Kasumi-1 (cell line): ENCODE data around the gene SPTAN1.
A peak's percentile ranks its signal among the peaks of the same experiment; 100 is the strongest.
"Not testable (repeated sequence)": the region's sequence is repeated elsewhere in the genome, so short reads cannot be mapped to it uniquely, and the experiment has no call there.

ENCODE experiments used
- DNase-seq, 2 experiments: peaks; one replicate each; lab custom pipeline; 2025; lab: John Stamatoyannopoulos, UW

SPTAN1 gene

GRCh38 chr9:128552153-128552743 lies at the start of gene SPTAN1:
TSS of gene SPTAN1 (plus strand) at chr9:128552587. CDS start at chr9:128566741, 14,154 bp downstream.
- DNase-seq = peak; percentile 86 to 89

GRCh38 chr9:128503415-128503825 lies 49.0 kb upstream of the SPTAN1 start:
- not testable (repeated sequence) for DNase-seq

DNA sequence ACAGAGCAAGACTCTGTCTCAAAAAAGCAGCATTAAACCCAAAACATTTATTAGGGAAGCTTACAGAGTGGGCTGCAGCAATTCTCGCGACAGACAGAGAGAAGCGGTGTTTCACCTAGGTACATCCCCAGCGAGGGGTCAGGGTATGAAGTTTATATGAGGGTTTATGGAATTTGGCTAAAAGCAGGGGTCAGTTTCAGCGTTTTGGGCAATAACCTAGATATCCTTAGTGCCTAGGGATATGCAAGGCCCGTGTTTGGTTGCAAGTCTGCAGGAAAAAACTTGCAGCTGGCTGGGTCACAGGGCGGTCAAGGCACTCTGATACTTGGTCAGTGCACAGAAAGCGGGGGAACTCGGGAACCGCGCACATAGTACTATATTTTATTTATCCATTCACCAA lies 48.5 kb upstream of the SPTAN1 start:
- no peak for DNase-seq

DNA sequence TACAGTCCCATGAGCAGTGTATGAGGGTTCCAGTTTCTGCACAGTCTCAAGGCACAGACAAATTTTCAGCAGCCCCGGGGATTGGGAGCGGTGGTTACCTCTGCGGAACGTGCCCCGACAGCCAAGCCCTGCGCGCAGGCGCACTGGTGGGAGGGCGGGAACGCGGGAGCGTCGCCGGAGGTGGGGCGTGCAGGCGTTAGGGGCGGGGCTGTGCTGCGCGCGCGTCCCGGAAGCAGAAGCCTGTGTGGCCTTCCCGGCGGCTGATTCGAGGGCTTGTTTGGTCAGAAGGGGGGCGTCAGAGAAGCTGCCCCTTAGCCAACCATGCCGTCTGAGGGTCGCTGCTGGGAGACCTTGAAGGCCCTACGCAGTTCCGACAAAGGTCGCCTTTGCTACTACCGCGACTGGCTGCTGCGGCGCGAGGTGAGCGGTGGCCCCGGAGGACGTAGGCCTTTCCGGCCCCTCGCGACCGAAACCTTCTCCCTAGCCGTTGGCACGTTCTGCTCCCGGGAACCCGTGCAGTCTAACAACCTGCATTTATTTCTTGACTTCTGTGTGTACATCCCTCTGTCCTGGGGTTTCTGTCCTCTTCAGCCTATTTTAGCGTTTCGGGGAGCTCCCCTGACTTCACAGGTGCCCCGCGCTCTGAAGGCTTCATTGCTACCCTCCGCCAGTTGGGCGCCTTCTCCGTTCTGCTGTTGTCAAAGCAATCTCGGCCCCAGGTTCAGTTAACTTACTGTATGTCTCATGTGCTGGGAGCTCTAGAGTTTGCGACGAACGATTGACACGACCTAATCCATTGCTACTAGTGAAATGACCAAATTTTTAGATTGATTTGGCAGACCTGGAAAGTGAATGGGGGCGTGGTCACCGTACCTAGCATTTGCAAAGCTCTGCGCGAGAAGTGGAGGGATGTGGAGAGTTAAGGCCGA lies 47.6 kb upstream of the SPTAN1 start, which contains the start of gene GLE1:
Gene GLE1, plus strand, starts transcription at position 235 of the 929 bp plus-strand sequence. Its CDS starts 87 bp downstream, at position 322.
- peak; percentile 83 to 89 for DNase-seq

GRCh38 chr9:128505414-128505765 lies 47.0 kb upstream of the SPTAN1 start:
- DNase-seq = no peak

DNA sequence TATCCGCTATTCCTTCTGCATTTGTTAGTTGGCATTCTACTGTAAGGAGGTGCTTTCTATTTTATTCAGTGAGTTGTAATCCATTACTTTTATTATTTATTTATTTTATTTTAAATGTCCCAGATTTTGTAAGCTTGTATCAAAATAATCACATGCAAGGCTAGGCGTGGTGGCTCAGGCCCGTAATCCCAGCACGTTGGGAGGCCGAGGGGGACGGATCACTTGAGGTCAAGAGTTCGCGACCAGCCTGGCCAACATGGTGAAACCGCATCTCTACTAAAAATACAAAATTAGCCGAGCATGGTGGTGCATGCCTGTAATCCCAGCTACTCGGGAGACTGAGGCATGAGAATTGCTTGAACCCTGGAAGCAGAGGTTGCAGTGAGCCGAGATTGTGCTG lies 46.5 kb upstream of the SPTAN1 start:
- not testable (repeated sequence) for DNase-seq

- no peak for DNase-seq
Measured at GRCh38 chr9:128512820-128513219, 39.6 kb upstream of the SPTAN1 start.

GRCh38 chr9:128521956-128522355 lies 30.4 kb upstream of the SPTAN1 start:
- DNase-seq = no peak

DNA sequence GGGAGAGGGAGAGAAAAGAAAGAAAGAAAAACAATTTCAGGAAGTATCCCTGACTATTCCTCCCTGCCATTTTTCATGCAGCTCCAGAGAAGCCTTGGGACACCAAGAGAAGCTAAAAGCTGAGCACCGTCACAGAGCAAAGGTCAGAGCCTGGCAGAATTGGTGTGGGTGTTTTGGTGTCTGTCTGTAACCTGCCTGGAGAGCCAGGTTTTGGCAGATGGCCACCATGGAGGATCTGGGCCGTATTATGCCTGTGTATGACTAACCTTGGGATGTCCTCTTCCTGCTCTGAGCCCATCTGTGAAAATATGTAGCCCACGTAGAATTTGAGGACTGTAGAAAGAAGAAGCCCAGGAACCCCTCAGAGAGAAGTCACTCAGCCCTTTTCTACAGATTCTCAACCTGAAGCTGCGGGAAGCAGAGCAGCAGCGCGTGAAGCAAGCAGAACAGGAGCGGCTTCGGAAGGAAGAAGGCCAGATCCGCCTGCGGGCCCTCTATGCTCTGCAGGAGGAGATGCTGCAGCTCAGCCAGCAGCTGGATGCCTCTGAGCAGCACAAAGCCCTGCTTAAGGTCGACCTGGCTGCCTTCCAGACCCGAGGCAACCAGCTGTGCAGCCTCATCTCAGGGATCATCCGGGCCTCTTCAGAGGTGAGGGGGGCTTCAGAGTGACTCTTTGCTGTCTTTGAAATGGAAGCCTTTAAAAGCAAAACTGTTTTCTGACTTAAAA lies 29.0 kb upstream of the SPTAN1 start:
- peak; percentile 29 to 53 for DNase-seq

DNA sequence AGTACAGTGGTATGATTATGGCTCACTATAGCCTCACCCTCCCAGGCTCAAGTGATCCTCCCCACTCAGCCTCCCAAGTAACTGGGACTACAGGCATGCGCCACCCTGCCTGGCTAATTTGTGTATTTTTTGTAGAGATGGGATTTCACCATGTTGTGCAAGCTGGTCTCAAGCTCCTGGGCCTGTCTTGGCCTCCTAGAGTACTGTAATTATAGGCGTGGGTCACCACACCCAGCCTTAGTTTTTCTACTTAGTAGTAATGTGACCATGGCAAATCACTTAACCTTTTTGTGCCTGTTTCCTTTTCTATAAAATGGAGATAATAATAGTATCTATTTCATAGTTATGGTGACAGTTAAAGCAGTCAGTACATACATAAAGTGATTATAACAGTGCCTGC lies 25.7 kb upstream of the SPTAN1 start:
- DNase-seq = no peak

DNA sequence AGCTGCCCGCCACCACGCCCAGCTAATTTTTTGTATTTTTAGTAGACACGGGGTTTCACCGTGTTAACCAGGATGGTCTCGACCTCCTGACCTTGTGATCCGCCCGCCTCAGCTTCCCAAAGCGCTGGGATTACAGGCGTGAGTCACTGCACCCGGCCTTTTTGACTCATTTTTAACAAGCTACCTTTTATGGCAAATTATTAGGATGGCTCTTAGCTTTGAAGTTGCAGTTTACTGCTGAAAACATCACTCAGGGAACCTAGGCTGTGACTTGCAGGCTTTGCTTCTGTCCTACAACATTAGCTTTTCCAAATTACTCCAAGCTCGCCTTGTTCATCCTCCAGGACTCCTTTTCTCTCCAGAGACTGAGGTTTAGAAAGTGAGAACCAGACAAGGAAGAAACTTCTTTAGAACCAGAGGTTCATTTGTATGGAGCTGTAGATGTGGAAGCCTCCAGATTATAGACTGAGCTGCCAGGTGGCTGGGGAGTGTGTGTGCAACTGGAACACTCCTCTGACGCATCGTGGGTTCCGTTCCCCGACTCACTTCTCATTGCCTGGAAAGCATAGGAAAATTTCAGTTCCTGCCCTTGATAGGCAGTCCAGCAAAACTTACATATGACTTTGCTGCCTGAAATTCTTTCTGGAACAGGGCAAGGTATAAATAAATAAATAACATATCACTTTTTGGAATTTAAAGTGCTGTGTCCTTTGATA lies 23.8 kb upstream of the SPTAN1 start:
- DNase-seq = no peak

GRCh38 chr9:128529191-128529590 lies 23.2 kb upstream of the SPTAN1 start:
- no peak for DNase-seq

GRCh38 chr9:128532581-128532980 lies 19.8 kb upstream of the SPTAN1 start:
- no peak for DNase-seq

DNA sequence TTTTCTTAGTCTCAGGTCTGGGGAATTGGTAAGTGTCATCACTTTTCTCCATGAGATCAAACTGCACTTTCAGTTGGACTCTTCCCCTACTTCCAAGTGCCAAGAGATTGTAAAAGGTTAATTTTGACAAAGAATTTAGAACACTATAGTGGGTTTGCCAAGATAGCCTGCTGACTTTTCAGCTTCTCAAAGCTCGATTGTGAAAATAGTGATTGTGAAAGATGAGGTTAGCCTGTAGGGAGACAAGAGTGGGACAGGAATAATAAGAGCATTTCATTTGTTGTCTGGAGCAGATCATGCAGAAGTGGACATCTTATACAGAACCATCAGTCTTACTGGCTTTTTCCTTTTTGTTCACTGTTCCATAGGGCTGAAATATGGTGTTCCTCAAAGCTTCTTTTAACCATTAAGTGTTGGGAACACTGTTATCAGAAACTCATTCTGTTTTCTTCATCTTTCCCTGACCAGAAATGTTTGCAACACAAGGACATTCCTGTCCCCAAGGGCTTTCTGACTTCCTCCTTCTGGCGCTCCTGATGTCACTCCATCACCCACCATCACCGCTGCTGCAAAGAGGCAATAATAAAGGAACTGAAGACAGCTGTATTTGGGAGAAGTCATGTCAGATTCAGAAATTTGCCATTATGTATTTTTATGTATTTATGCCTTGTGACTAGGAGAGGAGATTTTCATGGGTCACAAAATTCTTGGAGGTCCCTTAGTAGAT lies 11.6 kb upstream of the SPTAN1 start:
- peak; percentile 28 to 39 for DNase-seq

DNA sequence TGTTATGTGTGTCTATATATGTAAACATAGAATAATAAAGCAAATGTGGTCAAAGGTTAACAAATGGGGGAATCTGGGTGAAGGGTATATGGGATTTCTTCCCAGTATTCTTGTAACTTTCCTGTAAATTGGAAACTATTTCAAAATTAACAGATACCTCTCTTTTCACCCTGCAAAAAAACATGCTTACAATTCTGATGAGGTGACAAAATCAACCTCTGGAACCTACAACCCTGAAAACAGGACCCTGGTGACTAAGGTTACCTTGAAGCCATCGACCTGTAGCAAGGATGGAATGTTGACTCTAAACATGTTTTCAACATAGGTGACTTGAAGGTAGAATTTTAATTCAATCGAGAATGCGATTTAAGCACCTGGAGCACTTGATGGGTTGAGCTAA lies 5.9 kb upstream of the SPTAN1 start:
- DNase-seq = no peak

GRCh38 chr9:128548876-128549275 lies 3.5 kb upstream of the SPTAN1 start:
- no peak for DNase-seq

GRCh38 chr9:128550226-128550625 lies 2.2 kb upstream of the SPTAN1 start:
- DNase-seq = no peak

DNA sequence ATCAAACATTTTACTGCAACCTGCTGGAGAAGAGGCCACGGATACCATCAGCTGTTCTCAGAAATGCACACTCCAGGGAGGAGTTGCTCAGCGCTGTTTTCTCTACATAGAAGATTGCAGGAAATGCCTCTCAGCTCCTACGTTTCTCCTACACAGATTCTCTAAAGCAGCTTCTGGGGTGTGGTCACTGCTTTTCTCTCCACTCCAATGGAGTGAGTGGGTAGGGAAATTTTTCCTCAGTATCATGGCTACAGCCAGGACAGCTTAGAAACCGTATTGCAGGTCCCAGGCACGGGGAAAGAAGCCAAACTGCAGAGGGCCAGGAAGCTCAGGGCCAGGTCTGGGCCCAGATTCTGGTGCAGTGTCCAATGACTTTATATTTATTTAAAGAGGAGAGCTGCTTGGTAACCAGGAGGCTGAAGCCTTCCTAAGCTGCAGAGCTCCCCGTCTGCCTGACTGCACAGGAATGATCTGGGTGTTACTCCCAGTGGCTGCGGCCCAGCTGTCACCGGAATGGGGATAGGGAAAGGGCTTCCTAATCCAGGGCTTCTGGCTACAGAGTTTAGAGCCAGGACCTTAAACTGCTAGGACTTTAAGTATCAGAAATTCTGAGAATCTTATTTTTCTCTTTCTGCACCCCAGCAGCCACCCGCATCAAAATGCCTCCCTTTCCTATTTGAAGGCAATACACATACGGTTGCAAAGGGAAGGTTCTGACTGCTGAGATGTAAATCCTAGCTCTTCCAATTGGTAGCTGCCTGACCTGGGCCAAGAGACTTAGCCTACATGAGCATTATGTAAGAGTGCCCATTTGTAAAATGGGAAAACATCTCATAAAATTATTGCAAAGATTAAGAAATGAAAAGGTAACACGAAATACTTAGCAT lies 1.4 kb upstream of the SPTAN1 start:
- no peak for DNase-seq

DNA sequence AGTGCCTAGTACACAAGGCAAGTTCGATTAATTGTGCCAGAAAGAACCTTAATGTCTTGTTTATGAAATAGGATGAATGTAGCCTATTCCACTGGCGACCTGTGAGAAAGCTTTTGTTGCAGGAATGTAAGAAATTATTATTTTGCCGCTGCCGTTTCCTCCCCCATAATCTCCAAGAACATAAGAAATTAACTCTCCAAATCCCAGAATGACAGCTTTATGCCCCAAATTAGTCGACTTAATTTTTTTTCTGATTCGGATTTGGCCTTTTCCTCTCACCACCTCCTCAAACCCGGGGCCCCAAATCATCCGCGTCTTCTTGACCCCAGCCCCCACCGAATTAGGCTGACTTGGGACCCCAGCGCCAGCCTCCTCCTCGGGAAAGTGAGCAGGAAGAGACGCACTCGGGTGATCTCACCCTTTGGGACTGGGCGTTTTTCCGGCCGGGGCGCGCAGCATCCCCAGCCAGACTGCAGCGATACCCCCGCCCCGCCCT lies 682 bp upstream of the SPTAN1 start:
- DNase-seq = peak in 1 of 2 experiments; percentile 84
